GM12873 (cell line): ENCODE results near the gene UIMC1.

Source experiments
- TF ChIP-seq, protein P1 (sequence below): IDR thresholded peaks from 2 replicates; pipeline ENCODE4 v1.5.1; 2012; ENCODE audit warnings: low read depth, mild to moderate bottlenecking, moderate library complexity, low read length, control low read depth; ENCODE audit not compliant: insufficient read depth; ENCODE audit errors: missing control alignments

Gene UIMC1

GRCh38 chr5:176965633-176966032, 40.9 kb downstream of the UIMC1 start:
- TF ChIP-seq, protein P1, sequence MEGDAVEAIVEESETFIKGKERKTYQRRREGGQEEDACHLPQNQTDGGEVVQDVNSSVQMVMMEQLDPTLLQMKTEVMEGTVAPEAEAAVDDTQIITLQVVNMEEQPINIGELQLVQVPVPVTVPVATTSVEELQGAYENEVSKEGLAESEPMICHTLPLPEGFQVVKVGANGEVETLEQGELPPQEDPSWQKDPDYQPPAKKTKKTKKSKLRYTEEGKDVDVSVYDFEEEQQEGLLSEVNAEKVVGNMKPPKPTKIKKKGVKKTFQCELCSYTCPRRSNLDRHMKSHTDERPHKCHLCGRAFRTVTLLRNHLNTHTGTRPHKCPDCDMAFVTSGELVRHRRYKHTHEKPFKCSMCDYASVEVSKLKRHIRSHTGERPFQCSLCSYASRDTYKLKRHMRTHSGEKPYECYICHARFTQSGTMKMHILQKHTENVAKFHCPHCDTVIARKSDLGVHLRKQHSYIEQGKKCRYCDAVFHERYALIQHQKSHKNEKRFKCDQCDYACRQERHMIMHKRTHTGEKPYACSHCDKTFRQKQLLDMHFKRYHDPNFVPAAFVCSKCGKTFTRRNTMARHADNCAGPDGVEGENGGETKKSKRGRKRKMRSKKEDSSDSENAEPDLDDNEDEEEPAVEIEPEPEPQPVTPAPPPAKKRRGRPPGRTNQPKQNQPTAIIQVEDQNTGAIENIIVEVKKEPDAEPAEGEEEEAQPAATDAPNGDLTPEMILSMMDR: no peak

DNA sequence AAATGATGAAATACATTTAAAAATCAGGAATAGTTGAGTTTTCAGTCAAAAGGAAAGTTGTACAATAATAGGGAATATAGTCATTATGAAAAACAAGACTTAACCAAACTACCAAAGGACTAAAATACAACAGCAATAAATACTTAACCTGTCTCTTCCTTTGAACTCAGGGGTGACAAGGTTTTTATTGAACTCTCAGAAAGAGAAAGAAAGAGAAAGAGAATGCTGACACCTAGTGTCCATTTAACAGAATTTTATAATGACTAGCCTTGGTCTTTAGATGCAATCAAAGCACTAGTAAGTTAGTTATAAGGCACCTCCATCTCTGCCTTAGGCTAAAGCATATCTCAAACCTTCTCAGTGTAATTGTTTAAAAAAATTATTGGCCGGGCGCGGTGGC, 47.5 kb downstream of the UIMC1 start:
- TF ChIP-seq, protein P1: peak; percentile 48

DNA sequence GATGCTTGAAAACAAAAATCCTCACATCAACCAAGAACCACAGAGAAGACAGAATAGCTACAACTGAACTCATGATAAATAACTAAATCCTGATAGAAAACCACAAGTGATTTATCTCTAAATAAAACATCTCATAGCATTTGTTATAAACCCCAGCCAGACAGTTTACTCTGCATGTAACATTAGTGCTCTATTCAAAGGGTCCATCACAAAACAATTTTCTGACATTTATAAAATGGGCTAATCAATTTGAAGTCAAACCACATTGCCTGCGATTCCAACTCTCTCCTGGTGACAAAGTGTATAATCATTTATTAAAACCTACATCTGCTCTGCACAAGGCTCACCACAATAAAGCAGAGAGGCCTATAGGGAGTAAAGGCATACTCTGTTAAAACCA, 49.8 kb downstream of the UIMC1 start:
- TF ChIP-seq, protein P1: no peak

GRCh38 chr5:176955895-176956294, 50.7 kb downstream of the UIMC1 start:
- TF ChIP-seq, protein P1: no peak

DNA sequence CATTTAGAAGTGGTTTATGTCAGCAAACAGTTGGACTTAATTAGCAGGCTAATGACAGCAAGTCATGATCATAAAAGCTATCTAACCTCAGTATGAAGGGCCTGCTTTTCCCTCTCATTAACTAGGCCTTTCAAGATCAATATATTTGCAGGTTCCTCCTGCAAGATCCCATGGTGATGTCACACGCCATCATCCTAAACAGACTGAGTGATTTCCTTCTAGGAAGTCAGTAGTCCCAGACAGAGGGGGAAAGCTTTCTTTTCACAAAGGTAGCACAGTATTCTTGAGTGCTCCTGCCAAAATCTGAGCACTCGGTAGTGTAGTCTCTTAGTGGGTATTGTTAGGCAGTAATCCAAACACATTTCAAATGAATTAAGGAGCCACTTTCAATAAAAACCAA, 52.5 kb downstream of the UIMC1 start:
- TF ChIP-seq, protein P1: no peak

GRCh38 chr5:176952531-176953193, 53.9 kb downstream of the UIMC1 start:
- TF ChIP-seq, protein P1: no peak

GRCh38 chr5:176948458-176948857, 58.1 kb downstream of the UIMC1 start:
- TF ChIP-seq, protein P1: no peak
